ENCODE data around the gene GRM4.

The GRM4 gene

GRCh38 chr6:34172961-34173775 is 27.3 kb upstream of the GRM4 start:
- no peak overlapping the region for H3K4me3 Mint-ChIP-seq
- H3K36me3 Mint-ChIP-seq = no peaks in the 10 kb centered on the region
- no peaks in the 10 kb centered on the region for H3K9me3 Mint-ChIP-seq (ENCODE audit: low read depth)
- H3K4me1 Mint-ChIP-seq (ENCODE audit: low read depth) = peaks cover 15% of the 10 kb centered on the region
- H3K27me3 Mint-ChIP-seq = no peaks in the 10 kb centered on the region
- H3K27ac Mint-ChIP-seq = no peak overlapping the region

GRCh38 chr6:34170346-34170745 is 24.5 kb upstream of the GRM4 start:
- Mint-ChIP-seq H3K4me3 (no peak overlapping the region), H3K27ac (no peak overlapping the region), H3K27me3 (no peaks in the 10 kb centered on the region), H3K36me3 (no peaks in the 10 kb centered on the region), H3K4me1 (ENCODE audit: low read depth) (peaks cover 13% of the 10 kb centered on the region), H3K9me3 (ENCODE audit: low read depth) (no peaks in the 10 kb centered on the region)

- Mint-ChIP-seq H3K4me1 (ENCODE audit: low read depth) (peaks cover 12% of the 10 kb centered on the region), H3K27ac (no peak overlapping the region), H3K27me3 (no peaks in the 10 kb centered on the region), H3K9me3 (ENCODE audit: low read depth) (no peaks in the 10 kb centered on the region), H3K4me3 (no peak overlapping the region), H3K36me3 (no peaks in the 10 kb centered on the region)
Observed at GRCh38 chr6:34169897-34170296, 24.0 kb upstream of the GRM4 start.

GRCh38 chr6:34161857-34162515 is 16.1 kb upstream of the GRM4 start:
- Mint-ChIP-seq H3K27ac (no peak overlapping the region), H3K9me3 (ENCODE audit: low read depth) (no peaks in the 10 kb centered on the region), H3K27me3 (no peaks in the 10 kb centered on the region), H3K4me3 (no peak overlapping the region), H3K4me1 (ENCODE audit: low read depth) (peaks cover 3% of the 10 kb centered on the region), H3K36me3 (no peaks in the 10 kb centered on the region)

- no peaks in the 10 kb centered on the region for H3K27me3 Mint-ChIP-seq
- H3K27ac Mint-ChIP-seq = no peak overlapping the region
- no peak overlapping the region for H3K4me3 Mint-ChIP-seq
- no peaks in the 10 kb centered on the region for H3K36me3 Mint-ChIP-seq
- no peaks in the 10 kb centered on the region for H3K9me3 Mint-ChIP-seq (ENCODE audit: low read depth)
- H3K4me1 Mint-ChIP-seq (ENCODE audit: low read depth) = peaks cover under 1% of the 10 kb centered on the region
Observed at GRCh38 chr6:34159844-34160243, 14.0 kb upstream of the GRM4 start.

- Mint-ChIP-seq H3K9me3 (ENCODE audit: low read depth) (no peaks in the 10 kb centered on the region), H3K4me1 (ENCODE audit: low read depth) (peaks cover 2% of the 10 kb centered on the region), H3K4me3 (no peak overlapping the region), H3K36me3 (no peaks in the 10 kb centered on the region), H3K27me3 (no peaks in the 10 kb centered on the region), H3K27ac (no peak overlapping the region)
Observed at GRCh38 chr6:34158876-34159275, 13.0 kb upstream of the GRM4 start.

- Mint-ChIP-seq H3K4me3 (no peak overlapping the region), H3K27me3 (peaks cover 5% of the 10 kb centered on the region), H3K4me1 (ENCODE audit: low read depth) (peaks cover 2% of the 10 kb centered on the region), H3K27ac (no peak overlapping the region), H3K36me3 (no peaks in the 10 kb centered on the region), H3K9me3 (ENCODE audit: low read depth) (no peaks in the 10 kb centered on the region)
Observed at GRCh38 chr6:34157851-34158250, 12.0 kb upstream of the GRM4 start.

- Mint-ChIP-seq H3K9me3 (ENCODE audit: low read depth) (no peaks in the 10 kb centered on the region), H3K27me3 (peaks cover 7% of the 10 kb centered on the region), H3K4me1 (ENCODE audit: low read depth) (peaks cover 2% of the 10 kb centered on the region), H3K27ac (no peak overlapping the region), H3K36me3 (no peaks in the 10 kb centered on the region), H3K4me3 (no peak overlapping the region)
Observed at GRCh38 chr6:34157236-34157830, 11.4 kb upstream of the GRM4 start.

- Mint-ChIP-seq H3K9me3 (ENCODE audit: low read depth) (no peaks in the 10 kb centered on the region), H3K36me3 (no peaks in the 10 kb centered on the region), H3K27ac (no peak overlapping the region), H3K4me1 (ENCODE audit: low read depth) (peaks cover 2% of the 10 kb centered on the region), H3K27me3 (peaks cover 17% of the 10 kb centered on the region), H3K4me3 (no peak overlapping the region)
Observed at GRCh38 chr6:34155471-34156300, 9.8 kb upstream of the GRM4 start.

- H3K36me3 Mint-ChIP-seq = no peaks in the 10 kb centered on the region
- no peak overlapping the region for H3K27ac Mint-ChIP-seq
- peak overlapping the region; percentile 52 for H3K4me3 Mint-ChIP-seq
- no peaks in the 10 kb centered on the region for H3K9me3 Mint-ChIP-seq (ENCODE audit: low read depth)
- H3K4me1 Mint-ChIP-seq (ENCODE audit: low read depth) = peaks cover 2% of the 10 kb centered on the region
- H3K27me3 Mint-ChIP-seq = peaks cover 22% of the 10 kb centered on the region
Observed at GRCh38 chr6:34154668-34155447, 9.0 kb upstream of the GRM4 start.

- Mint-ChIP-seq H3K9me3 (ENCODE audit: low read depth) (no peaks in the 10 kb centered on the region), H3K4me1 (ENCODE audit: low read depth) (peaks cover 2% of the 10 kb centered on the region), H3K27ac (no peak overlapping the region), H3K4me3 (no peak overlapping the region), H3K36me3 (no peaks in the 10 kb centered on the region), H3K27me3 (peaks cover 26% of the 10 kb centered on the region)
Observed at GRCh38 chr6:34152806-34153520, 7.1 kb upstream of the GRM4 start.

GRCh38 chr6:34152042-34152524 is 6.2 kb upstream of the GRM4 start:
- Mint-ChIP-seq H3K36me3 (no peaks in the 10 kb centered on the region), H3K4me1 (ENCODE audit: low read depth) (peaks cover 2% of the 10 kb centered on the region), H3K4me3 (no peak overlapping the region), H3K27ac (no peak overlapping the region), H3K9me3 (ENCODE audit: low read depth) (no peaks in the 10 kb centered on the region), H3K27me3 (peaks cover 26% of the 10 kb centered on the region)

GRCh38 chr6:34151321-34152041 is 5.6 kb upstream of the GRM4 start:
- H3K36me3 Mint-ChIP-seq = no peaks in the 10 kb centered on the region
- H3K4me3 Mint-ChIP-seq = no peak overlapping the region
- peaks cover 26% of the 10 kb centered on the region for H3K27me3 Mint-ChIP-seq
- no peaks in the 10 kb centered on the region for H3K9me3 Mint-ChIP-seq (ENCODE audit: low read depth)
- no peak overlapping the region for H3K27ac Mint-ChIP-seq
- H3K4me1 Mint-ChIP-seq (ENCODE audit: low read depth) = peaks cover 2% of the 10 kb centered on the region
